Right ventricle myocardium superior (tissue), 1 donor: Measurements from ENCODE around the gene MIOS. TPM values are rescaled to one million over a fixed set of nuclear protein-coding genes. Genes with fewer than 3 reads are reported as not detected.

Source experiments
- total RNA-seq: library from RNA; stranded (reverse); fragmentation: NEBNext Ultra II Directional; extraction: Animal tissue kit (Norgen Biotek cat#: 25700); gene quantifications from one replicate; pipeline ENCODE4 v1.2.1, GENCODE V29; 2021
- donor health status: DM: no; HTN: yes; CAD: no; lungs with severe emphysema.

The MIOS gene
- total RNA-seq, 1 donor from 2014 or later = 23.5 TPM

Other genes starting within 250 kb of the MIOS start
- gene COL28A1, start 31.0 kb upstream of the MIOS start, total RNA-seq = 6.7 TPM
- gene UMAD1, start 73.9 kb downstream of the MIOS start, total RNA-seq = 14.3 TPM
- 22.9 TPM for gene RPA3, start 151.7 kb downstream of the MIOS start, total RNA-seq